Mesenchymal stem cell (in vitro differentiated cells and primary cell): ENCODE results near the gene SNRPA.
A peak's percentile ranks its signal among the peaks of the same experiment; 100 is the strongest.

Experiments
- DNase-seq: peaks from one replicate; pipeline ENCODE4 v3.0.0-alpha.2; 2013
- H2AFZ ChIP-seq: one replicate; pipeline ENCODE4 v1.6.1; 2013; ENCODE audit warnings: low read depth, mild to moderate bottlenecking, control low read depth, inconsistent platforms, low read length, moderate library complexity
- H2AK5ac ChIP-seq: 2 replicates; pipeline ENCODE4 v1.6.1; 2013; ENCODE audit warnings: low read length, moderate library complexity, mild to moderate bottlenecking, inconsistent platforms; ENCODE audit not compliant: severe bottlenecking
- H2BK120ac ChIP-seq: one replicate; pipeline ENCODE4 v1.6.1; 2013; ENCODE audit warnings: low read depth, mild to moderate bottlenecking, inconsistent platforms, low read length, moderate library complexity
- H2BK12ac ChIP-seq, 2 experiments: one replicate each; pipeline ENCODE4 v1.6.1; 2013; ENCODE audit warnings: inconsistent platforms in 2 of 2, low read length in 2 of 2, mild to moderate bottlenecking in 2 of 2, moderate library complexity in 2 of 2, control low read depth in 1 of 2
- H2BK15ac ChIP-seq: one replicate; pipeline ENCODE4 v1.6.1; 2013; ENCODE audit warnings: mild to moderate bottlenecking, low read depth, inconsistent platforms; ENCODE audit not compliant: poor library complexity, severe bottlenecking
- H2BK5ac ChIP-seq: 2 replicates; pipeline ENCODE4 v1.6.1; 2013; ENCODE audit warnings: low read depth, mild to moderate bottlenecking, low read length, control low read depth, inconsistent platforms; ENCODE audit not compliant: poor library complexity, severe bottlenecking
- H3K14ac ChIP-seq, 2 experiments: one replicate each; pipeline ENCODE4 v1.6.1; 2013; ENCODE audit warnings: inconsistent platforms in 2 of 2, low read length in 2 of 2, control low read depth in 1 of 2, mild to moderate bottlenecking in 1 of 2, moderate library complexity in 1 of 2
- H3K18ac ChIP-seq, 2 experiments: one replicate each; pipeline ENCODE4 v1.6.1; 2013; ENCODE audit warnings: inconsistent platforms in 2 of 2, low read length in 2 of 2, control low read depth in 1 of 2, low read depth in 1 of 2, mild to moderate bottlenecking in 1 of 2
- H3K23ac ChIP-seq, 2 experiments: one replicate each; pipeline ENCODE4 v1.6.1; 2013; ENCODE audit warnings: inconsistent platforms in 2 of 2, low read length in 2 of 2, mild to moderate bottlenecking in 2 of 2, moderate library complexity in 2 of 2, control low read depth in 1 of 2
- H3K27ac ChIP-seq: 2 replicates; pipeline ENCODE4 v1.5.1; 2013; ENCODE audit warnings: mild to moderate bottlenecking, moderate library complexity, low read length, control low read depth, inconsistent platforms; ENCODE audit not compliant: poor library complexity, severe bottlenecking
- H3K27me3 ChIP-seq, 2 experiments: 2 replicates each; pipeline versions ENCODE4 v1.6.1 to v1.7.0; 2013; ENCODE audit warnings: low read length in 2 of 2, mild to moderate bottlenecking in 2 of 2, moderate library complexity in 2 of 2, control low read depth in 1 of 2, inconsistent platforms in 1 of 2; ENCODE audit not compliant: control insufficient read depth in 1 of 2, insufficient read depth in 1 of 2
- H3K36me3 ChIP-seq, 2 experiments: 2 replicates each; pipeline versions ENCODE4 v1.6.1 to v1.7.0; 2013; ENCODE audit warnings: low read length in 2 of 2, control low read depth in 1 of 2, inconsistent platforms in 1 of 2, low read depth in 1 of 2, mild to moderate bottlenecking in 1 of 2; ENCODE audit not compliant: insufficient read depth in 2 of 2, control insufficient read depth in 1 of 2
- H3K4ac ChIP-seq, 2 experiments: one replicate each; pipeline ENCODE4 v1.6.1; 2013; ENCODE audit warnings: inconsistent platforms in 2 of 2, low read length in 2 of 2, mild to moderate bottlenecking in 2 of 2, moderate library complexity in 2 of 2, control low read depth in 1 of 2, low read depth in 1 of 2
- H3K4me1 ChIP-seq: 2 replicates; pipeline ENCODE4 v1.6.1; 2013; ENCODE audit warnings: low read depth, low read length, control low read depth; ENCODE audit not compliant: control insufficient read depth, insufficient read depth
- H3K4me2 ChIP-seq: 2 replicates; pipeline ENCODE4 v1.6.1; 2013; ENCODE audit warnings: low read length, mild to moderate bottlenecking, inconsistent platforms; ENCODE audit not compliant: poor library complexity, severe bottlenecking
- H3K4me3 ChIP-seq, 2 experiments: 2 replicates each; pipeline versions ENCODE4 v1.5.1 to v1.7.0; 2013; ENCODE audit warnings: low read length in 2 of 2, mild to moderate bottlenecking in 2 of 2, control low read depth in 1 of 2, low read depth in 1 of 2; ENCODE audit not compliant: insufficient read depth in 1 of 2
- H3K79me1 ChIP-seq: replicated peaks from 2 replicates; pipeline ENCODE4 v1.6.1; 2013; ENCODE audit warnings: mild to moderate bottlenecking, control low read depth, low read length, inconsistent platforms; ENCODE audit not compliant: poor library complexity, severe bottlenecking
- H3K9ac ChIP-seq: 2 replicates; pipeline ENCODE4 v1.7.0; 2013; ENCODE audit warnings: mild to moderate bottlenecking, low read length, moderate library complexity
- H3K9me3 ChIP-seq: 2 replicates; pipeline ENCODE4 v1.7.0; 2013; ENCODE audit warnings: mild to moderate bottlenecking, low read length; ENCODE audit not compliant: control insufficient read depth
- H4K8ac ChIP-seq: one replicate; pipeline ENCODE4 v1.6.1; 2013; ENCODE audit warnings: inconsistent platforms, mild to moderate bottlenecking, low read length, moderate library complexity
- H4K91ac ChIP-seq: one replicate; pipeline ENCODE4 v1.6.1; 2013; ENCODE audit warnings: mild to moderate bottlenecking, low read length, inconsistent platforms
- WGBS: methylation state at CpG from one replicate; pipeline ENCODE4 v1.1.7; 2013; ENCODE audit warnings: mixed read lengths; 5-methylcytosine and 5-hydroxymethylcytosine counted together

The SNRPA gene

DNA sequence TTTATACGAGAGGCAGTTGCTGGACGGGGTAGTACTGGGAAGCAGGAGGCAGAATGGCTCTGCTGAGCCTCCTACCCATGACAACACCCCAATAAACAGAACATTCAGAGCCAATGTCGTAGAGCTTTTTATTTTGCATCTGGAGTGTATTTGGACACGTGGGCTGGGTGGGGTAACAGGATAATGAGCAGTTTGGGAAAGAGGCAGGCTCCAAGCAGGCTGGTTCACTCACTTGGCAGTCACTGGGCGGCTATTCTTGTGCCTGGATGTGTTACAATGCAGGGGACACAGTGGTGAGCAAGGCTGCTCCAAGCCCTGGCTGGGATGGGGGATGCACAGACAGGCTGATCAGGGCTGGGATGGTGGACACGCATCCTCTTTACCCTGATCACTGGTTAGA, 10.3 kb upstream of the SNRPA start:
- peak overlapping the region; percentile 31 for H2BK15ac ChIP-seq
- H3K79me1 ChIP-seq: peaks cover 4% of the 10 kb centered on the region
- H3K18ac ChIP-seq: no peak overlapping the region
- peak overlapping the region in 1 of 2 experiments; percentile 67 for H3K4me3 ChIP-seq
- peaks cover 17% of the 10 kb centered on the region for H3K4me1 ChIP-seq
- WGBS: 87% methylated on average over 4 of the region's 6 CpGs
- no peak overlapping the region for H2AK5ac ChIP-seq
- peaks cover 42 to 58% of the 10 kb centered on the region in 2 experiments for H3K36me3 ChIP-seq
- no peaks in the 10 kb centered on the region for H3K27me3 ChIP-seq
- DNase-seq: no peak
- no peak overlapping the region for H3K4me2 ChIP-seq
- H3K9ac ChIP-seq: peak overlapping the region; percentile 95
- H3K4ac ChIP-seq: no peak overlapping the region
- H3K9me3 ChIP-seq: no peaks in the 10 kb centered on the region
- no peak overlapping the region for H4K8ac ChIP-seq
- no peak overlapping the region for H4K91ac ChIP-seq
- H3K14ac ChIP-seq: no peak overlapping the region
- no peak overlapping the region for H2BK5ac ChIP-seq
- H3K23ac ChIP-seq: no peak overlapping the region
- H3K27ac ChIP-seq: no peak overlapping the region
- H2AFZ ChIP-seq: no peak overlapping the region
- H2BK120ac ChIP-seq: no peak overlapping the region
- H2BK12ac ChIP-seq: no peak overlapping the region

DNA sequence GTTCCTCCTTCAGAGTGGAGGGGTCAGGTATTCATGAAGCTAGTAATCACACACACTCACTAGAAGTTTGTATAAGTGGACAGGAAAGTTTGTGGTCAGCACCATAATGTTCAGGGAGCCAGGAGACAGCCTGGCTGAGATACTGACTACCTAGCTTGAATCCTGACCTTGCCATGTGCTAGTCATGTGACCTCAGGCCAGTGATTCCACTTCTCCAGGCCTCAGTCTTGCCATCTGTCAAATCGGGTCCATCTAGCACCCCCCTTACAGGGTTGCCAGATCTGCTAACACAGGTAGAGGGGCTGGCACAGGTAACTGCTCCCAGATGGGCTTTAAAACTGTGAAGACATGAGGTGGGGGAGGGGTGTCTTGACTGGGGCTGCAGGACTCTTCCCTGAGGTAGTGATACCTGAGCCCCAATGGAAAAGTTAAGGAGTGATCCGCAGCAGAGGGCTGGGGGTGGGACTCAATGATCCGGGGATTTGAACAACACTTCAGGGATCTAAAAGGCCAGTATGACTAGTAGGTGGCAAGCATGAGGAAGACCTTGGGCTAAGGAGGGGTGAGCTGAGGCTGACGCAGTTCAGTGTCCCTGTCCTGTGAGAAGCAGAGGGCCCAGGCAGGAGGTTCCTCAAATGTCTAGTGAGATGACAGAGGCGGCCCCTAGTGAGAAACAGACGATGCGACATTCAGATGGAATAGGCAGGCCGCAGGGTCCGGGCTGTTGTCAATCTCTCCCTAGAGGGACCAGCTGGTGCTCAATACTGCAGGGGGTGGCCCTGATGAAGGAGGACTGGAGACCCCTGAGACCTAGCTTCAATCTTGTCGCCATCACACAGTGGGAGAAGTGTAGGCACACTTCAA, 9.2 kb upstream of the SNRPA start:
- Histone ChIP-seq H3K14ac (no peak overlapping the region), H4K8ac (no peak overlapping the region), H2BK15ac (no peak overlapping the region), H3K27ac (no peak overlapping the region), H3K79me1 (peaks cover 4% of the 10 kb centered on the region), H3K4me2 (no peak overlapping the region), H3K27me3 (no peaks in the 10 kb centered on the region), H4K91ac (no peak overlapping the region), H3K4me1 (peaks cover 19% of the 10 kb centered on the region), H2BK12ac (peak overlapping the region in 1 of 2 experiments; percentile 15), H3K9me3 (no peaks in the 10 kb centered on the region), H3K36me3 (peaks cover 40 to 49% of the 10 kb centered on the region in 2 experiments), H2AFZ (no peak overlapping the region), H3K18ac (no peak overlapping the region), H3K9ac (peak overlapping the region; percentile 95), H3K23ac (no peak overlapping the region), H3K4me3 (no peak overlapping the region), H2BK120ac (no peak overlapping the region), H2AK5ac (no peak overlapping the region), H3K4ac (no peak overlapping the region), H2BK5ac (no peak overlapping the region)
- no peak for DNase-seq
- WGBS: 89% methylated on average over 10 of the region's 10 CpGs

DNA sequence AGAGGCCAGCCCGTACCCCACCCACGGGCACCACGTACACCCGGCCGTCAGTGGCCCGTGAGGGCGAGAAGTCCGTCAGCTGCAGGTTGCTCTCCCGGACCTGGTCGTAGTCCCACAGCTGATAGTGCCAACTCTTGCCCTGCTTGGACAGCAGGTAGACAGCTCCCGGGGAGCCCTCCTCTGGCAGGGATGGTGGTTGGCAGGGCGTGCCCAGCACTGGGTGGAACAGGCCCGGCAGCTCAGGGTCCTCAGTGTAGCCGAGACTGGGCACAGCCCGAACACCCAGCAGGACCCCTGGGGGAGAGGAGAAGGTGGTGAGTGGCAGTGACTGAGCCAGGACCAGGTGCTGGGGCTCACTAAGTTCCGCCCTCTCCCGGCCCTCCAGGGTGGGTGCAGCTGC, 8.5 kb upstream of the SNRPA start:
- no peak overlapping the region for H3K4me2 ChIP-seq
- no peak overlapping the region for H3K4ac ChIP-seq
- no peak overlapping the region for H3K4me3 ChIP-seq
- H3K4me1 ChIP-seq: peaks cover 19% of the 10 kb centered on the region
- H4K91ac ChIP-seq: no peak overlapping the region
- no peak overlapping the region for H2BK15ac ChIP-seq
- peak overlapping the region in 1 of 2 experiments; percentile 15 for H2BK12ac ChIP-seq
- H2BK5ac ChIP-seq: no peak overlapping the region
- H3K27ac ChIP-seq: no peak overlapping the region
- no peak overlapping the region for H4K8ac ChIP-seq
- no peaks in the 10 kb centered on the region for H3K9me3 ChIP-seq
- DNase-seq: no peak
- no peak overlapping the region for H2AFZ ChIP-seq
- peaks cover 4% of the 10 kb centered on the region for H3K79me1 ChIP-seq
- H2AK5ac ChIP-seq: no peak overlapping the region
- no peak overlapping the region for H3K9ac ChIP-seq
- H3K14ac ChIP-seq: no peak overlapping the region
- H3K23ac ChIP-seq: no peak overlapping the region
- peaks cover 33 to 41% of the 10 kb centered on the region in 2 experiments for H3K36me3 ChIP-seq
- WGBS: 96% methylated on average over 17 of the region's 17 CpGs
- no peak overlapping the region for H3K18ac ChIP-seq
- no peak overlapping the region for H2BK120ac ChIP-seq
- H3K27me3 ChIP-seq: no peaks in the 10 kb centered on the region

DNA sequence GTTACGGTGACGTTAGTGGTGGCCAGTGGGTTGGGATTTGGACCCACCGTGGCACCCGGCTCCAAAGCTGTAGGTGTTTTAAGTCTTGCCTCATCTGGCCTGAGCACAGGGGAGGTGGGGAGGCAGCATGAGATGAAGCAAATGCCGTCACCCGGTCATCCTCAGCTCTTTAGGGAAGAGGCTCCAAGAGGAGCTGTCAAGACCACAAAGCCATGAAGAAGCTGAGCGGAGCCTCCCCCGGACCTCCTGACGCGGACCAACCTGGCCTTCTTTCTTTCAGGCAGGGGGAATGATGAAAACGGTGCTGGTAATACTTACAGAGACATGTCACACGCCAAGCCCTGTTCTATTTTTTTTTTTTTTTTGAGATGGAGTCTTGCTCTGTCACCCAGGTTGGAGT, 8.1 kb upstream of the SNRPA start:
- Histone ChIP-seq H3K79me1 (peaks cover 6% of the 10 kb centered on the region), H3K14ac (no peak overlapping the region), H2BK120ac (no peak overlapping the region), H3K4me2 (no peak overlapping the region), H3K18ac (no peak overlapping the region), H3K4me1 (peaks cover 19% of the 10 kb centered on the region), H2AK5ac (no peak overlapping the region), H3K4me3 (no peak overlapping the region), H2BK15ac (no peak overlapping the region), H2BK5ac (no peak overlapping the region), H3K4ac (no peak overlapping the region), H3K27ac (no peak overlapping the region), H3K36me3 (peaks cover 30 to 38% of the 10 kb centered on the region in 2 experiments), H4K8ac (no peak overlapping the region), H2BK12ac (no peak overlapping the region), H4K91ac (no peak overlapping the region), H3K9ac (no peak overlapping the region), H3K9me3 (no peaks in the 10 kb centered on the region), H3K23ac (no peak overlapping the region), H3K27me3 (no peaks in the 10 kb centered on the region), H2AFZ (no peak overlapping the region)
- DNase-seq: no peak
- WGBS: 96% methylated on average over 12 of the region's 12 CpGs
